Measurements from ENCODE around the gene ATP10B.
"Not testable (repeated sequence)": the region's sequence is repeated elsewhere in the genome, so short reads cannot be mapped to it uniquely, and the experiment has no call there.

ATP10B gene

GRCh38 chr5:160852049-160852448 lies at the start of gene ATP10B:
Gene ATP10B, minus strand, starts transcription at chr5:160852211. Its CDS starts 164,137 bp downstream, at chr5:160688074.
- no peak for DNase-seq

DNA sequence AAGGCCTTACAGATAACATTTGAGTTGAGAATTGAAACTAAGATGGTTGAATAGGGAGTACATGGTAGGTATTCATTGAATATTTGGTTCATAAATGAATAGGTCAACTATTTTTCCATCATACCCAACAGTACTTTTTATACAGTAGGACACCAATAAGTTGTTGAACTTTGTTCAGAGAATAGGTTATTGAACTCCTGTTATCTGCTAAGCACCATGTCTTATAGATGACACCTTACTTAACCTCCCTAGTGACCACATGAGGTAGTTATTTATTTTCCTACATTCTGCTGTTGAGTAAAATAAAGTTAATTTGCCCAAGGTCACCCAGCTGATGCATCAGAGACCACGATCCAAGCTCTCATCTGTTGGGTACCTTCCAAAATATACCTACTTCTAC lies 49.6 kb upstream of the ATP10B start:
- DNase-seq, result no peak

- DNase-seq, result no peak
These were observed 47.7 kb upstream of the ATP10B start for GRCh38 chr5:160899735-160900134.

DNA sequence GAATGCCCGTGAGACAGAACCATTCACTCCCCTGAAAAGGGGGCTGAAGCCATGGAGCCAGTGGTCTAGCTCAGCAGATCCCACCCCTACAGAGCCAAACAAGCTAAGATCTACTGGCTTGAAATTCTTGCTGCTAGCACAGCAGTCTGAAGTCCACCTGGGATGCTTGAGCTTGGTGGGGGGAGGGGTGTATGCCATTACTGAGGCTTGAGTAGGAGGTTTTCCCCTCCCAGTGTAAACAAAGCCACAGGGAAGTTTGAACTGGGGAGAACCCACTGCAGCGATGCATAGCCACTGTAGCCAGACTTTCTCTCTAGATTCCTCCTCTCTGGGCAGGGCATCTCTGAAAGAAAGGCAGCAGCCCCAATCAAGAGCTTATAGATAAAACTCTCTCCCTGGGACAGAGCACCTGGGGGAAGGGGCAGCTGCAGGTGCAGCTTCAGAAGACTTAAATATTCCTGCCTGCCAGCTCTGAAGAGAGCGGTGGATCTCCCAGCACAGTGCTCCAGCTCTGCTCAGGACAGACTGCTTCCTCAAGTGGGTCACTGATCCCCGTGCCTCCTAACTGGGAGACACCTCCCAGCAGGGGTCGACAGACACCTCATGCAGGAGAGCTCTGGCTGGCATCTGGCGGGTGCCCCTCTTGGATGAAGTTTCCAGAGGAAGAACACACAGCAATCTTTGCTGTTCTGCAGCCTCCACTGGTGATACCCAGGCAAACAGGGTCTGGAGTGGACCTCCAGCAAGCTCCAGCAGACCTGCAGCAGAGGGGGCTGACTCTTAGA lies 41.4 kb upstream of the ATP10B start:
- not testable (repeated sequence) for DNase-seq

- DNase-seq, result no peak
These were observed 35.8 kb upstream of the ATP10B start for GRCh38 chr5:160887780-160888179.

GRCh38 chr5:160873560-160874200 lies 21.7 kb upstream of the ATP10B start:
- not testable (repeated sequence) for DNase-seq

DNA sequence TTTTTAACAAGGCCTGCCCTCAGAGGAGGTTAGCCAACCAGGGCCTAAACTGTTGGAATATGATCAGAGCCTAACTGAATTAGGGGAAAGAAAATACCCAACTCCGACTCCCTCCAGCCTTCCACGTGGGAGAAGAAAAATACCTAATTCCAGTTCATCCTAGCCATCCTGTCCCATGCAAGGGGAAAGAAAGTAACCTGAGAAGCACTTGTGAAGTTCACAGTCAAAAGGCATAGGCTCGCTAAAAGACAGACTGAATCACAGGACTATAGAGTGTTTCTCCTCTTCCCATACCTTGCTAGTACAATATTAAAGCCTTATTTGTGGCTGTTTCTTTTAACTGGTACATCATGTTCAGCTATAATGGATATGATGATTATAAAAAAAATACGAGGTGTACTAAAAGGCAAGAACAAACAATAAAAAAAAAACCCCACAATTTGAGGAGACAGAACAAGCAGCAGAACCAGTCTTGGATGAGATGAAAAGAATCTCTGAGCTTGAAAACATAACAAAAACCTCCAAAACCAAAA lies 18.0 kb upstream of the ATP10B start:
- no peak for DNase-seq

DNA sequence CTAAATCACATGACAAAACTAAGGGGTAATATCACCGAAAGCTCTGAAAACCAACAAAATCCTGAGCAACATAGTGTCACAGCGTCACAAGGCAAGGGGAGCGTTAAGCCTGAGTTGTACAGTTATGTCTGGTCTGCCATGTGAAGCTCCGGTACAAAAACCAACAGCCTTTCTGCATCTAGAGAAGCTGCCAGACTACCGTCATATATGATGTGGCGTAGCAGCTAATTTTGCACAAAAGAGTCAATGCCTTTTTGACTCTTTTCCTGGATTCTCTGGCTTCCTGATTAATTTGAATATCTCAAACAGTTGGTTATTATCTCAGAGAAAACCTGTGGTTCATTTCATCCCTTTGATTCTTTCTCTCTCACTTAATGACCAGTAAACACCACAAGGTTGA lies 16.0 kb upstream of the ATP10B start:
- no peak for DNase-seq

GRCh38 chr5:160851451-160851850 lies 560 bp downstream of the ATP10B start:
- DNase-seq, result no peak

DNA sequence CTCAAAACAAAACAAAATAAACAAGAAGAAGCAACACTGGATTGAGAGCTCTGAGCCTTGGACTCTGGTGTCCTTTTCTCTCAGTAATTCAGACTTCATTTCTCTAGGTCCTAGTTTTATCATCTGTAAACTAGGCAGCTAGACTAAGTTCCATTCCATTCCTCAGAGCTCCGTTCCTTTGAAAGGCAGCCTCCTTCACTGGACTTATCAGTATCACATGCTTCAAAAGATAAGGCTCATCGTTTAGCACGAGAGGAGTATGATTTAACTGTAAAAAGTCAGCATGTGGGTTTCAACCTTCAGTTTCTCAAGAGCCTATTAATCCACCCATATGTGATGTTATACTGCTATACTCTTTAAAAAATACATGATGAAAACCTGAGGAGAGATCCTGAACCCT lies 1.6 kb downstream of the ATP10B start:
- no peak for DNase-seq

DNA sequence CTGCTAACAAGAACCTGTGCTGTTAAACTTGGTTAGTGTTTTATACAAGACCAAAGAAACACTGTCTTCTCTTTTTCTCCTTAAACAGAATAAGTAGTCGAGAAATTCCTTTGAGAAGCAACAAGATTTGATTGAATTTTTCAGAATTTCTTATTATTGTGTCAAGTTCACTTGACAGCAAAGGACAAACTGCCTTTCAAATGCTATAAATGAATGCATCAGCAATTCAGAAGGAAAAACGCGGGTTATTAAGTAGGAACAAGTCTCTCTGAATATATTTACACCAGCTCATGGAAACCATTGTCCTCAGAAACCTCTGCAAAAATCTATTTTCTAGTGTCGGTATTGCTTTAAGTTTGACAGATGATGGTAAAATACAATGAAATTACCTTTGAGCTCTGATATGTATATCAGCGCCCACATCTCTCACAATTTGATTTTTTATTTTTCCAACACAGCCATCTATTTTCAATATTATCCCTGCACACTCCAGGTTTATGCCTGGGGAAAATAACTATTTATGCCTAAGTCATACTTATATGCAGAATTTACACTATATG lies 4.4 kb downstream of the ATP10B start:
- DNase-seq, result no peak

DNA sequence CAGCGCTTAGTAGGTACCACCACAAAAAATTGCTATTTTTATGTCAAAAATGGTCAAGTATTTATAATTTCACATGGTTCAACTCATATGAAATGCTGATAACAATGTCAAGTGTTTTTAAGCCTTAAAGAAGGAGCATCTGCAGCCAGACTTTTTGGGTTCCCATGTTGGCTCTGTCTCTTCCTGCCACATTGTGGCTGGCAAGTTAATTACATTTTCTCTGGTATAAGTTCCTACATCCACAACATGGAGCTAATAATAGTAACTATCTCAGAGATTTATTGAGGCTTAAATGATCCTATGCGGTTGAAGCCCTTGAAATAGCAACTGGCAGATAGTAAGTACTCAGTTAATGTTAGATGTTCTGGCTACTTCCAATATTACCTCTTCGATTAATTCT lies 5.4 kb downstream of the ATP10B start:
- DNase-seq, result no peak

GRCh38 chr5:160844177-160844576 lies 7.8 kb downstream of the ATP10B start:
- DNase-seq, result no peak

- DNase-seq, result no peak
These were observed 8.8 kb downstream of the ATP10B start for GRCh38 chr5:160843240-160843639.

DNA sequence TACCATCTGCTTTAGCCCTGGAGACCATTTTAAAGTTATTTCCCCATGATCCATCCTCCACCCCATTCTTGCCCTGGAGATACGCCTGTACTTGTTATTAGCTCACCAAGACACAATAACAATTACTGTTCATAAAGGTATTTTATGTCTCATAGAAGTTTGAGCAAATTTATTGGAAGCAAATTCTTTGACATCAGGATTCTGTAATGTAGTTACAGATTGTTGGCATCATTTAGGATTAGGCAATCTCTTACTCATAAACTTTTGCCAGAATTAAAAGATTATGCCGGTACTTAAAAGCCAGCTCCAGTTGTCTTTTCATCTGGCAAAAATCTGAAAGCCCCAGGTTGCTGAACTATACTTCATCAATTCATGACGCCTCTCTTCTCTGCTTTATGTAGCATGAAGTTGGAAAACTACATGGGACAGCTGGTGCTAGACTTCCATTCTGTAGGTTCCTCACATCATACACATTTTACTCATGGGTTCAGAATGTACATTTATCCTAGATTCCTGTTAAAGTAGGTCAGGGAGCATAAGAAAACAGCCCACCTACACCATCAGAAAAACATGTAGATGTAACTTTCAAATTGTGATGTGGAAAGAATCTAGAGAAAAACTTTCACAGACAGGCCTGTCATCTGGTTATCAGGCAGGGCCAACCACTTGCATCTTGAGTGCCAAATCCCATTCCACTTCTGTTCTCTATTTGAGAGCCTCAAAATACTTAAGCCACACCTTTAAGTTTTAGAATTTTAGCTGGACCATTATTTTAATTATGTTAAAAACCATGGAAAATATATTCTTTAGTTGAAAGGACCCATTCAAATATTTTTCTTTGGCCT lies 14.0 kb downstream of the ATP10B start:
- no peak for DNase-seq

DNA sequence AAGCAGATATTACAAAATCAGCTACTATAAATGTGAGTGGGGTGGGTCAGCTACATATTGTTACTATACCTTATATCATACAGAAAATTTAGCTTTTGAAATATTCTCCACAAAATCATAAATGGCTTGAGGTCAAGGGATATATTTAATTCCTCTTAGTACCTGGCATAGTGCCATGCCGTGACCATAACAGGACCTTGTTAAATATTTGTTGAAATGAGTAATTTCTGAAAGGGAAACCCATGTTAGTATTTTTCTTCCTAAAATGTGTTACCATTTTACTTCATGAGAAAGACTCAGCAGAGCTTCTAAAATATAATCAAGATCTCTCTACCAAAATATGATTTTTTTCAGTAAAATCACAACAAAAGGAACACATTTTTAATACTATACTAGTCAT lies 14.8 kb downstream of the ATP10B start:
- no peak for DNase-seq

GRCh38 chr5:160835818-160836528 lies 16.0 kb downstream of the ATP10B start:
- DNase-seq, result no peak

- no peak for DNase-seq
These were observed 16.6 kb downstream of the ATP10B start for GRCh38 chr5:160835376-160835775.

DNA sequence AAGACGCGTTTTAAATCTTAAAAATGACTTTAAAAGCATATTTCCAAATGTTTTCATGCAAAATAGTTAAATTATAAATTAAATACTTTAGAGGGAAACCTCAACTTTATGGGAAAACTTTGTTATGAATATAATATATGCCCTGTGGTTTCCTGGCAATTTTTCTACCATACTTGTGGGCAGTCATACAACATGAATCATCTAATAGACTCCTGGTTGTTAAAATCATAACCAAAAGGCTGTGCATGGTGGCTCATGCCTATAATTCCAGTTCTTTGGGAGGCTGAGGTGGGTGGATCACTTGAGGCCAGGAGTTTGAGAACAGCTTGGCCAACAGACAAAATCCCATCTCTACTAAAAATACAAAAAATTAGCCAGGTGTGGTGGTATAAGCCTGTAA lies 18.2 kb downstream of the ATP10B start:
- no peak for DNase-seq

- DNase-seq, result no peak
These were observed 20.2 kb downstream of the ATP10B start for GRCh38 chr5:160831801-160832200.

GRCh38 chr5:160824301-160825001 lies 27.6 kb downstream of the ATP10B start:
- no peak for DNase-seq

DNA sequence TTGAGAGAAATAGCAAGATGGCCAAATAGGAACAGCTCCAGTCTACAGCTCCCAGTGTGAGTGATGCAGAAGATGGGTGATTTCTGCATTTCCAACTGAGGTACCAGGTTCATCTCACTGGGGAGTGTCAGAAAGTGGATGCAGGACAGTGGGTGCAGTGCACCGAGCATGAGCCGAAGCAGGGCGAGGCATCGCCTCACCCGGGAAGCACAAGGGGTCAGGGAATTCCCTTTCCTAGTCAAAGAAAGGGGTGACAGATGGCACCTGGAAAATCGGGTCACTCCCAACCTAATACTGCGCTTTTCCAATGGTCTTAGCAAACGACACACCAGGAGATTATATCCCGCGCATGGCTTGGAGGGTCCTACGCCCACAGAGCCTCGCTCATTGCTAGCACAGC lies 39.0 kb downstream of the ATP10B start:
- not testable (repeated sequence) for DNase-seq
